MCF 10A (cell line): Measurements from ENCODE around the gene ALOX5. TPM values are rescaled to one million over a fixed set of nuclear protein-coding genes. Genes with fewer than 3 reads are reported as not detected.

Experiments
- BruUV-seq: library from RNA; stranded (reverse); fragments of 400-500 nt; replicated peaks from 2 replicates; lab custom pipeline; 2021; lab: Mats Ljungman, UMichigan
- CTCF ChIA-PET: fragments of 300-600 bp; sonication (Branson Sonifier 250); formaldehyde crosslinking; extraction: SDS; loops from one replicate; lab custom pipeline; 2021; ENCODE audit warnings: antibody characterized with exemption, inconsistent platforms; lab: Yijun Ruan, JAX
- POLR2A ChIA-PET: fragments of 300-600, 350-650 bp; sonication (Branson Sonifier 250); formaldehyde crosslinking; extraction: SDS; loops from one replicate; lab custom pipeline; 2020; ENCODE audit warnings: antibody characterized with exemption, inconsistent platforms; lab: Yijun Ruan, JAX
- DNase-seq: peaks from one replicate; pipeline ENCODE4 v3.0.0-alpha.2; 2018; ENCODE audit not compliant: unreplicated experiment
- H3K27ac Mint-ChIP-seq: one replicate; pipeline ENCODE4 v1.8.0; 2022; ENCODE audit warnings: mild to moderate bottlenecking, low read depth, mixed read lengths; ENCODE audit not compliant: unreplicated experiment
- H3K27me3 Mint-ChIP-seq: one replicate; pipeline ENCODE4 v1.8.0; 2022; ENCODE audit warnings: mixed read lengths; ENCODE audit not compliant: insufficient read depth, unreplicated experiment
- H3K36me3 Mint-ChIP-seq: one replicate; pipeline ENCODE4 v1.8.0; 2022; ENCODE audit warnings: mild to moderate bottlenecking, moderate library complexity, mixed read lengths; ENCODE audit not compliant: insufficient read depth, unreplicated experiment
- H3K4me1 Mint-ChIP-seq: one replicate; pipeline ENCODE4 v1.8.0; 2022; ENCODE audit warnings: mixed read lengths; ENCODE audit not compliant: insufficient read depth, unreplicated experiment
- H3K4me3 Mint-ChIP-seq: one replicate; pipeline ENCODE4 v1.8.0; 2022; ENCODE audit warnings: mild to moderate bottlenecking, moderate library complexity, mixed read lengths; ENCODE audit not compliant: unreplicated experiment
- H3K9me3 Mint-ChIP-seq: one replicate; pipeline ENCODE4 v1.8.0; 2022; ENCODE audit warnings: mixed read lengths; ENCODE audit not compliant: unreplicated experiment
- CTCF ChIP-seq: fragments of 200-600 bp; IDR thresholded peaks from one replicate; pipeline ENCODE4 v1.8.0; 2022; ENCODE audit warnings: antibody characterized with exemption, mild to moderate bottlenecking; ENCODE audit not compliant: unreplicated experiment
- intact Hi-C: fragments of 100-400 bp; cut with micrococcal nuclease; formaldehyde crosslinking; loops from 2 replicates; pipeline ENCODE4 v1.14.1; 2022
- total RNA-seq: library from RNA; stranded (reverse); gene quantifications from 2 replicates; pipeline ENCODE4 v1.2.3, GENCODE V29; 2022

Gene ALOX5
- total RNA-seq, 1 experiment from 2014 or later, result not detected

- no peak overlapping the region for H3K4me3 Mint-ChIP-seq
- no peak overlapping the region for H3K27ac Mint-ChIP-seq
- CTCF ChIA-PET, result no interaction called here
- POLR2A ChIA-PET, result no interaction called here
- TSS peak; percentile 16 for BruUV-seq
- H3K27me3 Mint-ChIP-seq, result no peaks in the 10 kb centered on the region
- no peak for TF ChIP-seq CTCF
- intact Hi-C loops, result no loop called here
- H3K36me3 Mint-ChIP-seq, result peaks cover 25% of the 10 kb centered on the region
- no peaks in the 10 kb centered on the region for H3K9me3 Mint-ChIP-seq
- no peak for DNase-seq
- no peaks in the 10 kb centered on the region for H3K4me1 Mint-ChIP-seq
These were observed 83.5 kb downstream of the ALOX5 start for GRCh38 chr10:45457487-45457886.

GRCh38 chr10:45460235-45460878, 86.3 kb downstream of the ALOX5 start:
- BruUV-seq, result no TSS peak
- CTCF ChIA-PET, result interaction anchor here (1.2 to 1.6 kb wide), 3 partner anchors 211 to 214 kb away, joined by 3 to 6 read pairs (median 3); no protein-coding TSS in a partner anchor
- no peak for TF ChIP-seq CTCF
- H3K4me3 Mint-ChIP-seq, result no peak overlapping the region
- H3K27me3 Mint-ChIP-seq, result no peaks in the 10 kb centered on the region
- intact Hi-C loops, result loop anchor here (10.0 kb wide), 2 partner anchors 226 to 274 kb away; no protein-coding TSS in a partner anchor
- H3K9me3 Mint-ChIP-seq, result no peaks in the 10 kb centered on the region
- DNase-seq, result no peak
- POLR2A ChIA-PET, result no interaction called here
- H3K4me1 Mint-ChIP-seq, result no peaks in the 10 kb centered on the region
- peaks cover 19% of the 10 kb centered on the region for H3K36me3 Mint-ChIP-seq
- no peak overlapping the region for H3K27ac Mint-ChIP-seq

- peaks cover 19% of the 10 kb centered on the region for H3K36me3 Mint-ChIP-seq
- H3K4me3 Mint-ChIP-seq, result no peak overlapping the region
- no peak for TF ChIP-seq CTCF
- no TSS peak for BruUV-seq
- no peak overlapping the region for H3K27ac Mint-ChIP-seq
- intact Hi-C loops, result loop anchor here (10.0 kb wide), 2 partner anchors 226 to 274 kb away; no protein-coding TSS in a partner anchor
- no peak for DNase-seq
- no peaks in the 10 kb centered on the region for H3K27me3 Mint-ChIP-seq
- CTCF ChIA-PET, result interaction anchor here (0.5 to 1.6 kb wide), 4 partner anchors 22 to 213 kb away, joined by 3 to 6 read pairs (median 3); no protein-coding TSS in a partner anchor
- H3K4me1 Mint-ChIP-seq, result no peaks in the 10 kb centered on the region
- H3K9me3 Mint-ChIP-seq, result no peaks in the 10 kb centered on the region
- POLR2A ChIA-PET, result no interaction called here
These were observed 87.0 kb downstream of the ALOX5 start for GRCh38 chr10:45461034-45461433.

GRCh38 chr10:45463244-45464116, 89.5 kb downstream of the ALOX5 start:
- Mint-ChIP-seq H3K4me3 (no peak overlapping the region), H3K27me3 (no peaks in the 10 kb centered on the region), H3K27ac (no peak overlapping the region), H3K9me3 (no peaks in the 10 kb centered on the region), H3K4me1 (no peaks in the 10 kb centered on the region), H3K36me3 (peaks cover 14% of the 10 kb centered on the region)
- DNase-seq, result no peak
- no peak for TF ChIP-seq CTCF
- intact Hi-C loops, result loop anchor here (10.0 kb wide), 2 partner anchors 229 to 271 kb away; no protein-coding TSS in a partner anchor
- BruUV-seq, result no TSS peak
- ChIA-PET CTCF (interaction anchor here (0.7 to 2.1 kb wide), 8 partner anchors 14 to 229 kb away, joined by 3 to 11 read pairs (median 5); no protein-coding TSS in a partner anchor), POLR2A (interaction anchor here (0.7 kb wide), 1 partner anchor 587 kb away, joined by 3 read pairs; no protein-coding TSS in a partner anchor)
